Lower leg skin (tissue), 3 donors: Measurements from ENCODE around the gene APOC1.
"Not testable (repeated sequence)": the region's sequence is repeated elsewhere in the genome, so short reads cannot be mapped to it uniquely, and the experiment has no call there.

Experiments
- CTCF ChIP-seq, 3 donors: fragments of 450-650 bp; IDR thresholded peaks; one replicate each; pipeline ENCODE4 v1.5.1; 2016; ENCODE audit warnings: antibody characterized with exemption in 3 of 3, mild to moderate bottlenecking in 3 of 3, moderate library complexity in 2 of 3
- POLR2A ChIP-seq, 2 donors: fragments of 450-650 bp; IDR thresholded peaks; one replicate each; pipeline ENCODE4 v1.6.1; 2016 to 2017; ENCODE audit warnings: antibody characterized with exemption in 2 of 2, mild to moderate bottlenecking in 1 of 2, moderate library complexity in 1 of 2

- not testable (repeated sequence) for TF ChIP-seq CTCF, POLR2A (IDR thresholded peaks at IDR 0.05)
These were observed 12.1 kb downstream of the APOC1 start for GRCh38 chr19:44926245-44927077.
